Keratinocyte (primary cell): ENCODE measurements around the gene SPTLC2.

Experiments
- CTCF ChIP-seq, 3 experiments: IDR thresholded peaks in 1 of 3; conservative IDR thresholded peaks in 1 of 3; optimal IDR thresholded peaks in 1 of 3; 2 replicates in 2 of 3; 3 replicates in 1 of 3; pipeline versions ENCODE3 to v1.5.1; 2011; ENCODE audit warnings: low read length in 3 of 3, mild to moderate bottlenecking in 3 of 3, moderate library complexity in 2 of 3, control low read depth in 1 of 3, inconsistent platforms in 1 of 3; ENCODE audit not compliant: insufficient read depth in 2 of 3; ENCODE audit errors: extremely low read depth in 1 of 3
- EZH2 ChIP-seq: IDR thresholded peaks from one replicate; pipeline ENCODE4 v1.6.1; 2012; ENCODE audit warnings: inconsistent platforms, mild to moderate bottlenecking, low read length, moderate library complexity

DNA sequence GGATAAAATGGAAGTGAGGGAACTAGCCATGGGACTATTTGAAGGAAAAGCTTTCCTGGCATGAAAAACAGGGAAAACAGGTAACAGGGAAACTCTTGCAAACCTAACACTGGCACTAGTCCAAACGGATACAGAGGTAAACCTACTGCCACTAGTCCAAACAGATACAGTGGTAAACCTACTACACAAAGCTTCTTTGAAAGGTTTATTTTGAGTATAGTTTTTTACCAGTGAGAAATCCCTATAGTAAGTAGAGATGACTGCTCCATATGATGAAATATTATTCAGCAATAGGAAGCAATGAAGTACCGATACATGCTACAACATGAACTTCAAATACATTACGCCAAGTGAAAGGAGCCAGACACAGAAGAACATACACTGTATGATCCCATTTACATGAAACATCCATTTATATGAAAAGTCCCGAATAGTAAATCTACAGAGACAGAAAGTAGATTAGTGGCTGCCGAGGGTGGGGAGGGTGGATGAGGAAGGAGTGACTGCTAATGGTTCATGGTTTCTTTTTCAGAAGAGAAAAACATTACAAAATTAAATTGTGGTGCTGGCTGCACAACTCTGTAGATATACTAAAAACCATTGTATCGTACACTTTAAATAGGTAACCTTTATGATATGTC is 25.5 kb downstream of the SPTLC2 start:
- no peak for TF ChIP-seq EZH2
- TF ChIP-seq CTCF (optimal IDR thresholded peaks at IDR 0.05 in 1 of 3, IDR thresholded peaks at IDR 0.05 in 1 of 3, conservative IDR thresholded peaks at IDR 0.05 in 1 of 3; ENCODE audit: extremely low read depth in 1 of 3, insufficient read depth in 2 of 3, low read length in 3 of 3) = no peak
